Kidney (tissue), 14 donors: ENCODE results near the gene RCC1. TPM values are rescaled to one million over a fixed set of nuclear protein-coding genes. Genes with fewer than 3 reads are reported as not detected.
"Not testable (repeated sequence)": the region's sequence is repeated elsewhere in the genome, so short reads cannot be mapped to it uniquely, and the experiment has no call there.

ENCODE experiments used
- DNase-seq, 5 donors: peaks; one replicate each; pipeline ENCODE4 v3.0.0-alpha.2; 2013 to 2020
- FAIRE-seq: peaks from 2 replicates; lab custom pipeline; 2012; peaks lifted over from hg19 to GRCh38; lab: Jason Lieb, UNC
- H3K27ac ChIP-seq, 2 donors: one replicate each; pipeline ENCODE4 v1.7.0; 2013; ENCODE audit warnings: low read depth in 2 of 2, low read length in 2 of 2, inconsistent platforms in 1 of 2
- H3K27me3 ChIP-seq: one replicate; pipeline ENCODE4 v1.7.1; 2013; ENCODE audit warnings: low read length, inconsistent platforms; ENCODE audit not compliant: control insufficient read depth, insufficient read depth
- H3K36me3 ChIP-seq, 3 donors: one replicate each; pipeline versions ENCODE4 v1.7.0 to v1.7.1; 2013; ENCODE audit warnings: low read length in 3 of 3, control low read depth in 1 of 3, inconsistent platforms in 1 of 3; ENCODE audit not compliant: insufficient read depth in 3 of 3, control insufficient read depth in 2 of 3
- H3K4me1 ChIP-seq, 3 donors: one replicate each; pipeline versions ENCODE4 v1.7.0 to v1.7.1; 2013; ENCODE audit warnings: low read length in 3 of 3, inconsistent platforms in 1 of 3, low read depth in 1 of 3; ENCODE audit not compliant: control insufficient read depth in 2 of 3, insufficient read depth in 2 of 3
- H3K4me3 ChIP-seq, 3 donors: one replicate each; pipeline versions ENCODE4 v1.7.0 to v1.8.1; 2013; ENCODE audit warnings: low read length in 3 of 3, control low read depth in 1 of 3, inconsistent platforms in 1 of 3
- H3K9ac ChIP-seq, 3 donors: one replicate each; pipeline versions ENCODE4 v1.7.0 to v1.7.1; 2013; ENCODE audit warnings: low read length in 3 of 3, control low read depth in 1 of 3, inconsistent platforms in 1 of 3
- H3K9me3 ChIP-seq, 3 donors: one replicate each; pipeline versions ENCODE4 v1.7.0 to v1.7.1; 2013; ENCODE audit warnings: low read length in 3 of 3, control low read depth in 1 of 3, inconsistent platforms in 1 of 3; ENCODE audit not compliant: control insufficient read depth in 2 of 3, insufficient read depth in 1 of 3
- CTCF ChIP-seq: IDR thresholded peaks from 3 replicates; pipeline ENCODE4 v1.5.1; 2012; ENCODE audit warnings: mild to moderate bottlenecking, moderate library complexity, borderline replicate concordance; ENCODE audit not compliant: insufficient read depth; ENCODE audit errors: extremely low read depth
- intact Hi-C: fragments of 100-400 bp; cut with DNase I; formaldehyde crosslinking; loops from one replicate; pipeline ENCODE4 v1.11.1; 2022
- polyA plus RNA-seq: library from polyadenylated mRNA; stranded (reverse); fragments of 350-450 nt; fragmentation: Illumina TruSeq; extraction: RNeasy Lipid Tissue Mini Kit (QIAGEN cat#74804); gene quantifications from one replicate; pipeline ENCODE4 v1.2.3, GENCODE V29; 2014; ENCODE audit warnings: low read depth, low replicate concordance; ENCODE audit not compliant: insufficient read depth
- total RNA-seq: library from RNA; stranded (reverse); fragmentation: NEBNext Ultra II Directional; extraction: Animal tissue kit (Norgen Biotek cat#: 25700); gene quantifications from one replicate; pipeline ENCODE4 v1.2.1, GENCODE V29; 2021
- donor health status: control.
- donor health status: control.
- donor health status: control.
- donor health status: control.
- donor health status: control.
- donor health status: DM: yes; HTN: yes; CAD: no.
- donor health status: Normal renal cell carcinoma (clear cell type).

The RCC1 gene
- total and polyA plus RNA-seq, 2 donors from 2014 or later: 5.7 to 19.9 TPM

- intact Hi-C loops: no loop called here
- FAIRE-seq: no peak
- no peaks in the 10 kb centered on the region for H3K9me3 ChIP-seq
- no peak for DNase-seq
- H3K36me3 ChIP-seq: peaks cover 0 to 26% (median 24%) of the 10 kb centered on the region in 3 donors
- H3K4me3 ChIP-seq: no peak overlapping the region
- H3K4me1 ChIP-seq: no peaks in the 10 kb centered on the region
- H3K27ac ChIP-seq: no peak overlapping the region
- H3K9ac ChIP-seq: no peak overlapping the region
- TF ChIP-seq CTCF: no peak
- no peaks in the 10 kb centered on the region for H3K27me3 ChIP-seq
Observed at GRCh38 chr1:28565040-28565439, 59.2 kb downstream of the RCC1 start.

- Histone ChIP-seq H3K9me3 (no peaks in the 10 kb centered on the region), H3K4me1 (no peaks in the 10 kb centered on the region), H3K27me3 (no peaks in the 10 kb centered on the region), H3K9ac (no peak overlapping the region), H3K4me3 (no peak overlapping the region), H3K36me3 (peaks cover 0 to 26% (median 23%) of the 10 kb centered on the region in 3 donors), H3K27ac (no peak overlapping the region)
- DNase-seq: no peak
- intact Hi-C loops: no loop called here
- no peak for TF ChIP-seq CTCF
- no peak for FAIRE-seq
Observed at GRCh38 chr1:28565726-28566125, 59.9 kb downstream of the RCC1 start.

- no peak for FAIRE-seq
- no peak for DNase-seq
- Histone ChIP-seq H3K9me3 (no peaks in the 10 kb centered on the region), H3K4me3 (no peak overlapping the region), H3K4me1 (no peaks in the 10 kb centered on the region), H3K27ac (no peak overlapping the region), H3K27me3 (no peaks in the 10 kb centered on the region), H3K36me3 (peaks cover 0 to 21% (median 18%) of the 10 kb centered on the region in 3 donors), H3K9ac (no peak overlapping the region)
- intact Hi-C loops: no loop called here
- TF ChIP-seq CTCF: no peak
Observed at GRCh38 chr1:28566931-28567330, 61.1 kb downstream of the RCC1 start.

- H3K9me3 ChIP-seq: no peaks in the 10 kb centered on the region
- H3K9ac ChIP-seq: no peak overlapping the region
- H3K27ac ChIP-seq: no peak overlapping the region
- no peak for FAIRE-seq
- H3K27me3 ChIP-seq: no peaks in the 10 kb centered on the region
- intact Hi-C loops: no loop called here
- H3K4me3 ChIP-seq: no peak overlapping the region
- DNase-seq: no peak
- TF ChIP-seq CTCF: no peak
- H3K4me1 ChIP-seq: no peaks in the 10 kb centered on the region
- peaks cover 0 to 20% (median 11%) of the 10 kb centered on the region in 3 donors for H3K36me3 ChIP-seq
Observed at GRCh38 chr1:28571911-28572310, 66.1 kb downstream of the RCC1 start.

GRCh38 chr1:28572891-28573290, 67.0 kb downstream of the RCC1 start:
- H3K4me3 ChIP-seq, H3K9ac ChIP-seq, DNase-seq, FAIRE-seq, intact Hi-C loops, H3K27me3 ChIP-seq, H3K9me3 ChIP-seq, H3K27ac ChIP-seq, H3K4me1 ChIP-seq: not testable (repeated sequence)
- H3K36me3 ChIP-seq: peaks cover 0 to 22% (median 17%) of the 10 kb centered on the region in 3 donors
